ENCODE data around the gene NEXN. TPM values are rescaled to one million over a fixed set of nuclear protein-coding genes. Genes with fewer than 3 reads are reported as not detected.
"Not testable (repeated sequence)": the region's sequence is repeated elsewhere in the genome, so short reads cannot be mapped to it uniquely, and the experiment has no call there.

NEXN gene
- total and polyA plus RNA-seq, 2 donors (not counting 1 experiment from before 2014, with no cell fraction given) = 0.07 to 0.81 TPM

DNA sequence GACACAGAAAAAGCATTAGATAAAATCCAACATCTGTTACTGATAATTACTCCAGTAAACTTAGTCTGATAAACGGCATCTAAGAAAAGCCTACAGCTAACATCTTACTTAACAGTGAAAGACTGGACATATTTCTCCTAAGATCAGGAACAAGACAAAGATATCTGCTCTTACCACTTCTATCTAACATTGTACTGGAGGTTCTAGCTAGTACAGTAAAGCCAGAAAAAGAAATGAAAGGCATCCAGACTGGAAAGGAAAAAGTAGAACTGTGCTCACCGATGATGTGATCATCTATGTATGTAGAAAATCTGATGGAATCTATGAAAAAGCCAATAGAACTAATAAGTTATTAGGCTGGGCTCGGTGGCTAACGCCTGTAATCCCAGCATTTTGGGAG lies 21.7 kb downstream of the NEXN start:
- Histone ChIP-seq H3K27ac (ENCODE audit: low read length in 2 of 2) (no peak overlapping the region), H3K36me3 (replicated peaks in 1 of 2; ENCODE audit: control extremely low read depth in 1 of 2, control insufficient read depth in 1 of 2, extremely low read depth in 1 of 2, insufficient read depth in 2 of 2, low read length in 1 of 2) (no peaks in the 10 kb centered on the region), H3K9ac (ENCODE audit: low read length) (no peak overlapping the region), H2AFZ (ENCODE audit: insufficient read depth, low read depth, low read length, poor library complexity, severe bottlenecking) (no peak overlapping the region), H3K9me3 (ENCODE audit: control extremely low read depth in 1 of 3, control insufficient read depth in 2 of 3, insufficient read depth in 1 of 3, low read length in 2 of 3) (no peaks in the 10 kb centered on the region), H3K4me2 (replicated peaks; ENCODE audit: low read depth, low read length, poor library complexity, severe bottlenecking) (no peak overlapping the region), H3K4me1 (ENCODE audit: control insufficient read depth in 2 of 2, insufficient read depth in 2 of 2, low read length in 2 of 2) (no peaks in the 10 kb centered on the region), H3K79me2 (ENCODE audit: control insufficient read depth, insufficient read depth, low read length) (no peaks in the 10 kb centered on the region), H3K4me3 (ENCODE audit: control extremely low read depth in 1 of 5, extremely low read depth in 1 of 5, insufficient read depth in 1 of 5, low read depth in 2 of 5, low read length in 4 of 5) (no peak overlapping the region), H3K27me3 (replicated peaks in 1 of 4; ENCODE audit: control extremely low read depth in 1 of 4, control insufficient read depth in 3 of 4, insufficient read depth in 4 of 4, low read length in 3 of 4) (no peaks in the 10 kb centered on the region), H4K20me1 (ENCODE audit: control insufficient read depth, insufficient read depth, low read length, poor library complexity, severe bottlenecking) (no peaks in the 10 kb centered on the region)
- CTCF ChIA-PET = no interaction called here
- H3K4me1 Mint-ChIP-seq = no peaks in the 10 kb centered on the region
- DNase-seq (no peak), ATAC-seq (ENCODE audit: low read depth) (no peak)
- no peak overlapping the region for H3K27ac Mint-ChIP-seq
- WGBS (ENCODE audit: insufficient coverage) = 100% methylated on average over 3 of the region's 4 CpGs
- POLR2A ChIA-PET = no interaction called here
- TF ChIP-seq, protein P1, sequence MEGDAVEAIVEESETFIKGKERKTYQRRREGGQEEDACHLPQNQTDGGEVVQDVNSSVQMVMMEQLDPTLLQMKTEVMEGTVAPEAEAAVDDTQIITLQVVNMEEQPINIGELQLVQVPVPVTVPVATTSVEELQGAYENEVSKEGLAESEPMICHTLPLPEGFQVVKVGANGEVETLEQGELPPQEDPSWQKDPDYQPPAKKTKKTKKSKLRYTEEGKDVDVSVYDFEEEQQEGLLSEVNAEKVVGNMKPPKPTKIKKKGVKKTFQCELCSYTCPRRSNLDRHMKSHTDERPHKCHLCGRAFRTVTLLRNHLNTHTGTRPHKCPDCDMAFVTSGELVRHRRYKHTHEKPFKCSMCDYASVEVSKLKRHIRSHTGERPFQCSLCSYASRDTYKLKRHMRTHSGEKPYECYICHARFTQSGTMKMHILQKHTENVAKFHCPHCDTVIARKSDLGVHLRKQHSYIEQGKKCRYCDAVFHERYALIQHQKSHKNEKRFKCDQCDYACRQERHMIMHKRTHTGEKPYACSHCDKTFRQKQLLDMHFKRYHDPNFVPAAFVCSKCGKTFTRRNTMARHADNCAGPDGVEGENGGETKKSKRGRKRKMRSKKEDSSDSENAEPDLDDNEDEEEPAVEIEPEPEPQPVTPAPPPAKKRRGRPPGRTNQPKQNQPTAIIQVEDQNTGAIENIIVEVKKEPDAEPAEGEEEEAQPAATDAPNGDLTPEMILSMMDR (IDR thresholded peaks at IDR 0.05) = no peak
- no peak for TF ChIP-seq EZH2 (IDR thresholded peaks at IDR 0.05; ENCODE audit: borderline replicate concordance, insufficient read depth, low read depth, low read length, poor library complexity, severe bottlenecking)
- intact Hi-C loops (cut with micrococcal nuclease) = no loop called here
- H3K4me3 Mint-ChIP-seq = no peak overlapping the region
- H3K27me3 Mint-ChIP-seq = peaks cover 6% of the 10 kb centered on the region
- H3K9me3 Mint-ChIP-seq (ENCODE audit: insufficient read depth) = no peaks in the 10 kb centered on the region

DNA sequence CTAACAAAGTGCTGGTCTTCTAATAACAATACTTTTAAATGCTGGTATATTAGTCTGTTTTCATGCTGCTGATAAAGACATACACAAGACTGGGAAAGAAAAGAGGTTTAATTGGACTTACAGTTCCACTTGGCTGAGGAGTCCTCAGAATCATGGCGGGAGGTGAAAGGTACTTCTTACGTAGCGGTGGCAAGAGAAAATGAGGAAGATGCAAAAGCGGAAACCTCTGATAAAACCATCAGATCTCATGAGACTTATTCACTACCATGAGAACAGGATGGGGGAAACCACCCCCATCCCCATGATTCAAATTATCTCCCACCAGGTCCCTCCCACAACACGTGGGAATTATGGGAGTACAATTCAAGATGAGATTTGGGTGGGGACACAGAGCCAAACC lies 30.5 kb downstream of the NEXN start:
- H3K27ac Mint-ChIP-seq; CTCF ChIA-PET; ATAC-seq (ENCODE audit: low read depth); H2AFZ ChIP-seq (ENCODE audit: insufficient read depth, low read depth, low read length, poor library complexity, severe bottlenecking); H3K27me3 ChIP-seq (replicated peaks in 1 of 4; ENCODE audit: control extremely low read depth in 1 of 4, control insufficient read depth in 3 of 4, insufficient read depth in 4 of 4, low read length in 3 of 4); H3K27me3 Mint-ChIP-seq; H3K9me3 ChIP-seq (ENCODE audit: control extremely low read depth in 1 of 3, control insufficient read depth in 2 of 3, insufficient read depth in 1 of 3, low read length in 2 of 3); H3K27ac ChIP-seq (ENCODE audit: low read length in 2 of 2); H3K4me1 Mint-ChIP-seq; H3K9ac ChIP-seq (ENCODE audit: low read length); H3K79me2 ChIP-seq (ENCODE audit: control insufficient read depth, insufficient read depth, low read length); H3K4me2 ChIP-seq (replicated peaks; ENCODE audit: low read depth, low read length, poor library complexity, severe bottlenecking); H3K9me3 Mint-ChIP-seq (ENCODE audit: insufficient read depth); POLR2A ChIA-PET; H4K20me1 ChIP-seq (ENCODE audit: control insufficient read depth, insufficient read depth, low read length, poor library complexity, severe bottlenecking); DNase-seq; H3K4me3 ChIP-seq (ENCODE audit: control extremely low read depth in 1 of 5, extremely low read depth in 1 of 5, insufficient read depth in 1 of 5, low read depth in 2 of 5, low read length in 4 of 5); H3K36me3 ChIP-seq (replicated peaks in 1 of 2; ENCODE audit: control extremely low read depth in 1 of 2, control insufficient read depth in 1 of 2, extremely low read depth in 1 of 2, insufficient read depth in 2 of 2, low read length in 1 of 2); H3K4me1 ChIP-seq (ENCODE audit: control insufficient read depth in 2 of 2, insufficient read depth in 2 of 2, low read length in 2 of 2); H3K4me3 Mint-ChIP-seq; intact Hi-C loops (cut with micrococcal nuclease): not testable (repeated sequence)
- WGBS (ENCODE audit: insufficient coverage) = no CpG with 5 or more reads among the region's 5 CpGs

Data from B cell (primary cell).